Left cardiac atrium (tissue), 4 donors: ENCODE measurements around the gene ATP6V1G1. TPM values are rescaled to one million over a fixed set of nuclear protein-coding genes. Genes with fewer than 3 reads are reported as not detected.
"Not testable (repeated sequence)": the region's sequence is repeated elsewhere in the genome, so short reads cannot be mapped to it uniquely, and the experiment has no call there.

Experiments used
- ATAC-seq, 2 donors: fragments of 200-7000 bp; cut with Tn5 transposase; one replicate each; pipeline ENCODE4 v1.9.1; 2020; ENCODE audit warnings: mild to moderate bottlenecking in 2 of 2, moderate library complexity in 2 of 2
- DNase-seq: peaks from one replicate; pipeline ENCODE4 v3.0.0-alpha.2; 2020
- intact Hi-C, 2 donors: fragments of 100-400 bp; cut with DNase I; formaldehyde crosslinking; loops; one replicate each; pipeline versions ENCODE4 v1.14.1 to v1.15.1; 2022 to 2023
- total RNA-seq, 2 donors: library from RNA; stranded (reverse); fragmentation: NEBNext Ultra II Directional; extraction: Animal tissue kit (Norgen Biotek cat#: 25700); gene quantifications; one replicate each; pipeline ENCODE4 v1.2.1, GENCODE V29; 2021
- donor health status: DM: no; HTN: yes; CAD: no.
- donor health status: DM: no; HTN: yes; CAD: no; lungs with severe emphysema.
- donor health status: DM: yes; HTN: yes; CAD: no.
- donor health status: Dilated cardiomyopathy.

The ATP6V1G1 gene
- total RNA-seq, 2 donors from 2014 or later: 71.5 to 92.9 TPM

GRCh38 chr9:114572199-114572598, 15.4 kb upstream of the ATP6V1G1 start:
- DNase-seq (no peak), ATAC-seq (no peak)
- intact Hi-C loops: no loop called here

DNA sequence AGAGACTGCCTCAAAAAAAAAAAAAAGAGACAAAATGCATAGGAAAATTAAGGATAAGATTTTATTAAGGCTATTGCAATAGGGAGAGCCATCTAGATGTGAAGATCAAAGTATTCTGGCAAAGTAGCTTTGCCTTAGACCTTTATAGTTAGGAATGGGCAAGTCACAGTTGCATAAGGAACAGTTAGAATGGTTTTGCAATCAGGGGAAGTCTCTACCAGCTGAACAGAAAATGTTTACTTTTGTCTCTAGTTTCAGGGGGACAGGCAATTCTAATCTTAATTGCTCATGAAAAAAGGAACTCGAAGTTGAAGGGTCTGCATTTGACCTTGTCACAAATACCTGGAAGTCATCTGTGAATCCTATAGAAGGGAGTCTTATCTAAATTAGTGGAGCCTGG, 13.1 kb upstream of the ATP6V1G1 start:
- intact Hi-C loops: no loop called here
- DNase-seq (no peak), ATAC-seq (no peak)

DNA sequence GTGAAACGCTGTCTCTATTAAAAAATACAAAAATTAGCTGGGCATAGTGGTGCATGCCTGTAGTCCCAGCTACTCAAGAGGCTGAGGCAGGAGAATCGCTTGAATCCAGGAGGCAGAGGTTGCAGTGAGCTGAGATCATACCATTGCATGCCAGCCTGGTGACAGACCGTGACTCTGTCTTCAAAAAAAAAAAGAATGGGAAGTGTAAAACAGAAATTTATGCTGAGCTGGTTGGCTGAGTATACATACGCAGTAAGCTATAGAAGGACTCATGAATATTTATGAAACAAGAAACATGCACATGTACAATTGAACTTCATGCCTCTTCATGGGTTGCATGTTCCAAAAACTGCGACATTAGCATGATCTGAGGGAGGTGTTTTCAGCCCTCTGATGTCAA, 10.8 kb upstream of the ATP6V1G1 start:
- ATAC-seq, DNase-seq: not testable (repeated sequence)

GRCh38 chr9:114578134-114578533, 9.4 kb upstream of the ATP6V1G1 start:
- DNase-seq, ATAC-seq, intact Hi-C loops: not testable (repeated sequence)

More for the DNA sequence above, 10.8 kb upstream of the ATP6V1G1 start:
- intact Hi-C loops: not testable (repeated sequence)

GRCh38 chr9:114580609-114581193, 6.9 kb upstream of the ATP6V1G1 start:
- no peak for DNase-seq
- intact Hi-C loops: no loop called here
- ATAC-seq: no peak

DNA sequence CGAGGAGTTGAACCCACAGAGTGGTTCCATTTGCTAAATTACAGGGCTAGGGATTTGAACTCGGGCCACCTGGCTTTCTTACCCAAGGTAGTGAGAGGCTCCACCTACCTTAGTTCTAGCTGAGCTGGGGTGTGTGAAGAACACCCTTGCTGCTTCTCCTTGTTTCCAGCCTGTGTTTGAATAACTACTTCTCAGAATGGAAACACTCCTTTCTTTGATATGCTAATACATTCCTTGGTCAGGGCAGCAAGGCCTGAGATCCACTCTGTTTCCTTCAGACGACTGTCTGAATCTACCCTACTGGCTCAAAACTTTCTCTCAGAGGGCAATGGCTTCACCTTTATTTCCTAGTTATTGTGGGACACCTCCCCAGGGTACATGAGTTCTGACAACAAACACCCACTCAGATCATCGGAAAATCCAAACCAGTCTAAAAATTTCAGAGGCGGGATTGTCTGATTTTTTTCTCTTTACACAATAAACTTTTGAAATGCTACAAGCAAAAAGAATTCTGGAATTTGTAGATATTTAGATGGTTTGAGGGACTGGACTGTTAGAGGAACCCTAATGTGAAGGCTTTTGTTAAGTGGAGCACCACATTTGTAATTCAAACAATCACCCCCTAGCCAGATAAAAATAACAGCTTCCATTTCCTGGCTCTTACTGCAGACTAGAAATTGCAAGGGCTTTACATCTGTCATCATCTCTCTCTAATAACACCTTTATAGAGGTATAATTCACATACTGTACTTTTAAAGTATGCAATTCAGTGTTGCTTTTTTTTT, 4.0 kb upstream of the ATP6V1G1 start:
- intact Hi-C loops: no loop called here
- ATAC-seq: no peak

DNA sequence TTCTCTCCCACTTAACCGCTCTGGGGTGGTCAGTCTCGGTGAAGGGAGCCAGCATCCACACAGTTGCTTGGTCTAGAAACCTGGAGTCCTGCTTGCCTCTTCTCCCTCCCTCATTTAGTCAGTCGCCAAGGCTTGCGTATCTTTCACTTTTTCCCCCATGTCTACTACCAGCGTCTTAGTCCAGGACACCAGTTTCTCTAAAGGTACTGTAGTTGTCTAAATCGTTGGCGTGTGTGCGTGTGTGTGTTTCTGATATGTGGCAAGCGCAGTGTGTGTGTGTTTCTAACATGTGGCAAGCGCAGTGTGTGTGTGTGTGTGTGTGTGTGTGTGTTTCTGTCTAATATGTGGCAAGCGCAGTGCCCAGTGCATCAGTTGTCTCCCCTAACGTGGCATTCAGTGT, 641 bp downstream of the ATP6V1G1 start:
- ATAC-seq (peak in 1 of 2 donors; percentile 4), DNase-seq (no peak)
- intact Hi-C loops: no loop called here

More for the DNA sequence above, 4.0 kb upstream of the ATP6V1G1 start:
- DNase-seq: no peak

DNA sequence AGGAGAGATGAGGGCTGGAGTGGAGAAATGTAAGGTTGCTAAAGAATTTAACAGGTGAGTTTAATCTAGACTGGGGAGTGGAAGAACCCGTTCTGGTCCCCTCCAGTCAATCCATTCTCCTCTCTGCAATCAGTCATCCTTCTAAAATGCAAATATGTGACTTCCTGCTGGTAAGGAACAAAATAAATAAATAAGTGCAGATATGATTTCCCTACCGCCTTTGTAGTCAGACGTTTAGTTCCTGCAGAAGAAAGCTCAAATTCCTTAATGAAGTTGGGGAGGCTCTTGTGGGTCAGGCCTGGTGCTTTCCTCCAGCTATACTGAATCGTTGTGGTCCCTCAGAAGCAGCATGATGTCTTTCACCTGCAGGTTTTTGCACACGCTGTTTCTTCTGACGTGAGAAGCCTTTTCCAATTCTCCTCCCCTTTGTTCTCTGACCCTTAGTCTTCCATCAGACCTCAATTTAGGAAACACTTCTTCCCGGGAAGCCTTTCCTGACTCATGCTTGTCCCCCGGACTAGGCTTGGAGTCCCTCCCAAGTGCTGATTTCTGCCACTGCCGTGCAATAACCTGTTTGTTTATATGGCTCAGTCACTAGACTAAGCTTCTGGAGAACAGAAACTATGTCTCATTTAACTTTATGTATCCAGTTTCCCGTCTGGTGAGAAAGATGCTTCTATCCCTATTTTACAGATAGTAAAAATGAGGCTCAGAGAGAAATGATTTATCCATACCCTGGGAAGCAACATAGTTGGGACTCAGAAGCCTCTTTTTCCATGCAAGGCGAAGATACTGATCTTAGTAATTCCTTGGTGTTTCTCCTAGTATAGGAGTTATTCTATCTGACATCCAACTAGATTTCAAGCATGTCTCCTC, 1.3 kb downstream of the ATP6V1G1 start:
- intact Hi-C loops: no loop called here
- no peak for ATAC-seq

DNA sequence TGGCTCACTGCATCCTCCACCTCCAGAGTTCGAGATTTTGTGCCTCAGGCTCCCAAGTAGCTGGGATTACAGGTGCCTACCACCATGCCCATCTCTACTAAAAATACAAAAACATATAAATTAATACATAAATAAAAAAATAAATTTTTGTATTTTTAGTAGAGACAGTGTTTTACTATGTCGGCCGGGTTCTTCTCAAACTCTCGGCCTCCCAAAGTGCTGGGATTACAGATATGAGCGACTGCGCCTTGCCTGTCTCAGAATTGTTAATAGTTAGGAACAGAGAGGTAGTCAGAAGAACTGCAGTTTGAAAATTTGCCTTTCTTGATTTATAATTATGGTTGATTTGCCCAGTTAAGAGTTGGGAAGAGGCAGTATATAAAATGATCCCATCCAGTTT, 2.8 kb downstream of the ATP6V1G1 start:
- ATAC-seq (no peak), DNase-seq (no peak)
- intact Hi-C loops: no loop called here

More for the DNA sequence above, 1.3 kb downstream of the ATP6V1G1 start:
- no peak for DNase-seq

DNA sequence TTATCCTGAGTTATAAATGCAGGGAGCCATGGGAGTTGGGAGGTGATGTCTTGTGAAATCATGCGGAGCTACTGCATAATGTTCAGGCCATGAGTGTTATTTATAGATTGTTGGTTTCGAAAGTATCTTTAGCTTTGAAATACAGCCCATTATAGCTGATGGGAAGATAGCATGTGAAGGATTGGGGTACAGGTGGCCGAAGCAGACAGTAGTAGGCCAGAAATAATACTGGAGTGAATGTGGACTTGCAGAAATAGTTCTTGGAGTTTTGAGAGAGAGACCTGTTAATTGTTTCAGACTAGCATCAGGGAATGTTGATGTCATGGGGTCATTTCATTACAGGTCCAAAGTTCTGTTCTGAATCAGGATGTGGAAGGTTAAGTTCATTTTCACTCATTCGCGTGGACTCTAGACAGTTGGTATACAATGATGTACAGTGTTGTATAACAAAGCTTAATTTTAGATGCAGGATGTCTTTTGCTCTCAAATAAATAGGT, 3.8 kb downstream of the ATP6V1G1 start:
- DNase-seq: no peak
- intact Hi-C loops: no loop called here
- ATAC-seq: no peak

DNA sequence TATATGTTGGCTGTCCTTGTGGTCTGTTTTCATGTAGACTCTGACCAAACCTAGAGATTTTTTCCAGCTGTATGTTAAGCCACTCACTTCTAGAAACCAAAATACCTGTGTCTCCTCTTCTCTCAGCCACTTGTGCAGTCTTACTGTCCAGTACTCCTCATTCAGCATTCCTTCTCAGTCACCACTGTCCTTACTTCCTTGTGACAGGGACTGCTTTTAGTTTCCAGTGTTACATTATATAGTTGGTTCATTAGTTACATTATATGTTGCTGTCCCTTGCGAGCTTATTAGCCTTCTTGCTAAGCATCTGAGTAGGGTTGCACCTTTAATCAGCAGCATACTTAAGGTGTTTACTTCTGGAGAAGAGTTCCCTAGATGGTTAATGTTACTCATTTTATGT, 4.3 kb downstream of the ATP6V1G1 start:
- DNase-seq: no peak
- ATAC-seq: no peak
- intact Hi-C loops: no loop called here

DNA sequence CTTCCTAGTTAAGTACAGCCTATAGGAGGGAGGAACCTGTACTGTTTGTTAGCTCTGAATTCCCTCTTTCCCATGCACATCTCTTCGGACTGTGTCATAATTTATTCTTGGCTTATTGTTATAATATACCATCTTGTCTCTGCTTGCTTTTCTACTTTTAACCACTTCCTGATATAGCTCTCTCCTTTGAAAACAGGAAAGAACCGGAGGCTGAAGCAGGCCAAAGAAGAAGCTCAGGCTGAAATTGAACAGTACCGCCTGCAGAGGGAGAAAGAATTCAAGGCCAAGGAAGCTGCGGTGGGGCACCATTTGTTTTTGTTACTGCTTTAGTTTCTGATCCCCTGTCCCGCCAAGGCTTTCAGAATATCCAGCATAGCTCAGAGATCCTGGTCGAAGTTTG, 4.8 kb downstream of the ATP6V1G1 start:
- DNase-seq (no peak), ATAC-seq (no peak)
- intact Hi-C loops: no loop called here

GRCh38 chr9:114594136-114594535, 6.6 kb downstream of the ATP6V1G1 start:
- intact Hi-C loops: no loop called here
- no peak for ATAC-seq
- no peak for DNase-seq

- ATAC-seq, intact Hi-C loops, DNase-seq: not testable (repeated sequence)
Observed at GRCh38 chr9:114600502-114601248, 13.1 kb downstream of the ATP6V1G1 start.

GRCh38 chr9:114601787-114602186, 14.2 kb downstream of the ATP6V1G1 start:
- DNase-seq, ATAC-seq, intact Hi-C loops: not testable (repeated sequence)

DNA sequence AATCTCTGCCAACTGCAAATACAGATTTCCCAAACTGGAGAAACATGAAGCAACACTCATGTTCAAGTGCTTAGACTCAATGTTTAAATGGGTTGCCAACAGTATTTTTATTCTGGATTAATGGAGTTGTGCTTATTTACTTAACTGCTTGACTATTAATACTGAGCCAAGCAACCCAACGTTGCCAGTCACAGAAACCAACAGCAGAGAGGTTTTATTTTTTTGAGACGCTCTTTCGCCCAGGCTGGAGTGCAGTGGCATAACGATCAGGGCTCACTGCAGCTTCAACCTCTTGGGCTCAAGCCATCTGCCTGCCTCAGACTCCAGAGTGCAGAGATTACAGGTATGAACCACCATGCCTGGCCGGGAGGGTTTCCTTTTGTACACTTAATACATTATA, 15.1 kb downstream of the ATP6V1G1 start:
- DNase-seq (no peak), ATAC-seq (peak in 1 of 2 donors; percentile 46)
- intact Hi-C loops: no loop called here

DNA sequence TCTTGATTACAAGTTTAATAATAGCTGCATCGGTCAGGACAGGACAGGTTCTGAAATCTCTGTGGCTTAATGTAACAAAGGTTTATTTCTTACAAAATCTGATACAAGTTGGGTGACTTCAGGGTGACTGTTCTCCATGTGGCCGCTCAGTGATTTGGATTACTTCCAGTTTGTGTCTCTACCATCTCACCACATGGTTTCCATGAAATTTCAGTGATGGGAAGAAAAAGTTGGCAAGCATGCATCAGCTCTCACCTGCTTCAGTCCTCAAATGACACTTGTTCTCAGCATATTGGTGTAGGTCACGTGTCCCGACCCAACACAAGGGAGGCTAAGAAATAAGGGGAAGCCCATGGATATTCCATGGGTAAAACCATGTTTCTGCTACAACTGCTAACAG, 15.7 kb downstream of the ATP6V1G1 start:
- DNase-seq (no peak), ATAC-seq (no peak)
- intact Hi-C loops: no loop called here

- no peak for ATAC-seq
- intact Hi-C loops: no loop called here
Observed at GRCh38 chr9:114604989-114605388, 17.4 kb downstream of the ATP6V1G1 start.

GRCh38 chr9:114606068-114606467, 18.5 kb downstream of the ATP6V1G1 start:
- ATAC-seq (peak in 1 of 2 donors; percentile 28), DNase-seq (no peak)
- intact Hi-C loops: no loop called here

More at GRCh38 chr9:114604989-114605388, 17.4 kb downstream of the ATP6V1G1 start:
- DNase-seq: no peak
